HUDEP-2 (cell line): ENCODE results near the gene BFSP1.

ENCODE experiments used
- DNase-seq, 76 experiments: peaks; one replicate each; lab custom pipeline; 2025; ENCODE audit not compliant: unreplicated experiment in 76 of 76; lab: John Stamatoyannopoulos, UW

Gene BFSP1

DNA sequence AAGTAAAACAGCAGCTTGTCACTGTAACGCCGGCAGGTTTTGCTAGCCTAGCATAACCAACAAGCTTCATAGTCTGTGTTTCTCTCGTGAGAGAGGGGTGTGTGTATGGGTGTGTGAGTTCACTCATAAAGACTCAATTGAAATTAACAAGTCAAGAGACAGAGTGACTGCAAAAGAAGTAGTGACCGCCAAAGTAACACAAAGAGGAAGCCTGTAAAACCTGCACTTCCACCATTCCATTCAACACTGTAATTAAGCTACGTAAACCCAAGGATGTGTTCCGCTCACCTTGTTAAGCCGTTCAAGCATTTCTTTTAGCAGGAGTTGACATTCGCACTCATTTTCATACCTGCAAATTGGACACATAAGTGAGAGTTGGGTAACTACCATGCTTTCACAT, 6.6 kb downstream of the BFSP1 start:
- DNase-seq, result no peak

GRCh38 chr20:17523326-17523725, 7.9 kb downstream of the BFSP1 start:
- no peak for DNase-seq

- DNase-seq, result no peak
These were observed 8.7 kb downstream of the BFSP1 start for GRCh38 chr20:17522528-17522927.

GRCh38 chr20:17520583-17520982, 10.6 kb downstream of the BFSP1 start:
- no peak for DNase-seq

DNA sequence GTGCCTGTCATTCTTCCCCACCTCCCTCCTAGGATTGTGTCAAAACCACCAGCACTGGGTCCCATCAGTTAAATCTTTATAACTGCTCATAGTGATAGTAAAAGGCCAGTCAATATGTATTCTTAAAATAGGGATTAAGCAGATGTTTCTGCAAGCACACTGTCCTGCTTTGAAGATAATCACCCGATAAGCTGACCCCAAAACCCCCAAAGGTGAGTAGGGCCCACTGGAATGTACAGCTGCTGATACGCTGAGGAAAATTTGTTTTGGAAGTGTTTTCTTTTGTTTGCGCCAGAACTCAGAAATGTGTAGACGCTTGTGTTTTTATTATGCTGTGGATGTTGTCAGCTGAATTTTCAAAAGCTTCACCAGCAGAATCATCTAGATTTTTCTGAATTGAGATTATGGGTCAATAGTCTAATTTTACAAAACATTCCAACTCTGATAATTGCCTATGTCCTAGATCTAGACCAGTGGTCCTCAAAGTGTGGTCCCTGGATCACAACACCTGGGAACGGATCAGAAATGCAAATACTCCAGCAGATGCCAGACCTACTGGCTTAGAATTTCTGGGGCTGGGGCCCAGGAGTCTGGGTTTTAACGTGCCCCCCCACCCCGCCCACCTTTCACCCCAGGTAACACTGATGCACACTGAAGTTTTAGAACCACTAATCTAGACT, 11.4 kb downstream of the BFSP1 start:
- no peak for DNase-seq

DNA sequence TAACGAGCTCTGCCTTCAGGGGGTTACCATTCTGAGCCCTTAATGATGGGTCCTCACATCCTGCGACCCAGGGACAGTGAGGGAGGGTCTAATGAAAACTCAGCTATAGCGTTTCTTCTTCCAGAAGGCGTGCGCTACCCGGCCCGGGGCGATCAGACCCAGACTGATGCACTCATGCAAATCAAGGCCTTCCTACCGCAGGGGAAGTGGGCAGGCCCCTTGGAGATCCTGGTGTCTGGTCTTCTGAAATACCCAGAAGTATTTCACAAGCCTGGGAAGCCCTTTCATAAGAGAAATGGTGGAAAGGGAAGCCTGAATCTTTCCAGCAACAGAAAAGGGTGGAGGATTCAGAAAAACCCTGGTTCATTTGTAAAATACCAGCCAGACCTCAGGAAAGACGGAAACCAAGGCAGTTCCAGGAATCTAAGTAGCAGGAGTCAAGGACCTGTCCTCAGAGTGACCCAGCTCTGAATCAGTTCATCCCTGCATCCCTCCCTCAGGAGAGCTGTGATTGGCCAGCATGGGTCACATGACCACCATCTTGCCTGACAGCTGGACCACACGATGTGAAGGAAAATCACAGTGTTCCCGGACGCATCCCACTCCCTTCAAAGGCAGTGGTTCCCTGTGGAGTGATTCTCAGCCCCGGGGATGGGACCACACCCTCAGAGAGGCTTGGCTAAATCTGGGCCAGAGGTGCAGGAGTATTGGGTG, 12.7 kb downstream of the BFSP1 start:
- peak in 1 of 76 experiments; percentile 11 for DNase-seq

DNA sequence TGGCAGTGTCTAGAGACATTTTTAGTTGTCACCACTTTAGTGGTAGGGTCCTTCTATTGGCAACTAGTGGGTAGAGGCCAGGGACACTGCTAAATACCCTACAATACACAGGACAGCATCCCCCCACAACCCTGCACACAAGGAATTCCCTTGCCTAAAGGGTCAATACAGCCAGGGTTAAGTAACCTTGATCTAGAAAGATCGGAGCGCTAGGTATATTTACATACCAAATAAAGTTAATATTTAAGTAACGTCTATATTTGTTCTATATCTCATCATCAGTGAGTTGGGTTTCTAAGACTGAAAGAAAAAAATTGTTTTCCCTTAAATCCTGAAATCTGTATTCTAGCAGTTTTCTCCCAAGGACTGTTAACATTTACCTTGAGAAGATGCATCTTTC, 16.1 kb downstream of the BFSP1 start:
- no peak for DNase-seq

GRCh38 chr20:17513939-17514338, 17.2 kb downstream of the BFSP1 start:
- no peak for DNase-seq

GRCh38 chr20:17511401-17511800, 19.8 kb downstream of the BFSP1 start:
- DNase-seq, result no peak

GRCh38 chr20:17510548-17510947, 20.6 kb downstream of the BFSP1 start:
- DNase-seq, result no peak

DNA sequence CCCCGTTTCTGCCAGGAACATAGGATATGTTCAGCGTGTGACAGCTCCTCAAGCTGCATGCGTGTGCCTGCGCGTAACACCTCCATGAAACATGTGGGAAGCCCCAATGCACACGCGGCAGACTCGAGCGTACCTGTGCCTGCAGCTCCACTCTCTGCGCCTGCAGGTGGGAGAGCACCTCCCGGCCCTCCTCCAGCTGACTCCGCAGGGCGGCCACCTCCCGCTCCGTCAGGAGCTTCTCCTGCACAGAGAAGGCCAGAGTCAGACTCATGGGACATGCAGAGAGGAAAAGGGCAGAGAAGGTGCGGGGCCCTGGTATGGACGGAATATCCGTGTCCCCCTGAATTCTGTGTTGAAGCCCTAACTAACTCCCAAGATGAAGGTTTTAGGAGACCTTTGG, 22.4 kb downstream of the BFSP1 start:
- no peak for DNase-seq

GRCh38 chr20:17507531-17507930, 23.6 kb downstream of the BFSP1 start:
- DNase-seq, result no peak

DNA sequence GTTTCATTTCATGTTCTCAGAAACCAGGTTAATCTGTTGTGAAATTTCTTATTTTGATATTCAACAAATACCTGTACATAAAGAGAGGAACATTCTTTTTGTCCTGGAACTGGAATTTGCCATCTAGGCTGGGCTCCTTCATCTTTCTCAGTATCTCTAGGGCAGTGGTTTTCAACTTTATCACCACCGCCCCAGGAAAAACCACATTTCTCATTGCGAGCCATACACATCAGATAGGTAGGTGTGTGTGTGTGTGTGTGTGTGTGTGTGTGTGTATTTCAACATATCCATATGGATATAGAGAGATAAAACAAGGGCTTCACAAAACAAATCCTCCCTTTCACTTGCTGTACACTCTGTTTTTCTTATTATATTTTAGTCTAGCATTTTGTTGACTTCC, 24.1 kb downstream of the BFSP1 start:
- peak in 57 of 76 experiments; percentile 6 to 81 (median 41) for DNase-seq

- DNase-seq, result peak in 35 of 76 experiments; percentile 3 to 55 (median 27)
These were observed 25.3 kb downstream of the BFSP1 start for GRCh38 chr20:17505636-17506517.

- peak in 54 of 76 experiments; percentile 7 to 73 (median 47) for DNase-seq
These were observed 26.1 kb downstream of the BFSP1 start for GRCh38 chr20:17504898-17505635.

- peak in 23 of 76 experiments; percentile 5 to 71 (median 41) for DNase-seq
These were observed 26.9 kb downstream of the BFSP1 start for GRCh38 chr20:17504066-17504897.

DNA sequence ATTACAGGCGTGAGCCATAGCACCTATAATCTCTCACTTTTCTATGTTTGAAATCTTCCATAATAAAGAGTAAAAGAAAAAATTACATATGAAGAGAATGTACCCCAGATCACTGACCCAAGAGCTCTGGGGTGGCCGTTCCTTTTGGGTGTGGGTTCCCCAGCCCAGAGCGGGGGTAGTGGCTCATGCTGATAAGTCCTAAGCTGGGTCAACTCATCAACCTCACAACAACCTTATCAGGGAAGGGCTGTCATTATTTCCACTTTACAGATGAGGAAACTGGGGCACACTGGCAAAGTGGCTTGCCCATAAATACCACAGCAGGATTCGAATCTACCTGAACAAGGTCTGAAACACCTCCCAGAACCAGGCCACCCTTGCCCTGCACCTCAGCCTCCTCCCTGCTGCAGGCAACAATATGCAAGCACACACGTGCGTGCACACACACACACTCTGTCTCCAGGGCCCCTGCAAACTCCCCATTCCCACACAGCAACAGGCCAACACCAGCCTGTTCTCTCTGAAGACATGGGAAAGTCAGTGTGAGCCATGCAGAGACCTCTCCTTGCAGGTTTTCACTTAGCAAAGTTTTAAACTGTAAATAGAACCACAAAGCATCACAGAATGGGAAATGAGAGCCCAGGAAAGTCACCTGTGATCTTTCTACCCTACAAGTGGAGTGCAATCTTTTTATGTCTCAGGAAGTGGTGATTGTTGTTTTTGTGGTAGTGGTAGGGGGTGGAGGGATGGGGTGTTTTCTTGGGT, 27.7 kb downstream of the BFSP1 start:
- peak in 55 of 76 experiments; percentile 6 to 78 (median 35) for DNase-seq

GRCh38 chr20:17502105-17502504, 29.1 kb downstream of the BFSP1 start:
- no peak for DNase-seq

DNA sequence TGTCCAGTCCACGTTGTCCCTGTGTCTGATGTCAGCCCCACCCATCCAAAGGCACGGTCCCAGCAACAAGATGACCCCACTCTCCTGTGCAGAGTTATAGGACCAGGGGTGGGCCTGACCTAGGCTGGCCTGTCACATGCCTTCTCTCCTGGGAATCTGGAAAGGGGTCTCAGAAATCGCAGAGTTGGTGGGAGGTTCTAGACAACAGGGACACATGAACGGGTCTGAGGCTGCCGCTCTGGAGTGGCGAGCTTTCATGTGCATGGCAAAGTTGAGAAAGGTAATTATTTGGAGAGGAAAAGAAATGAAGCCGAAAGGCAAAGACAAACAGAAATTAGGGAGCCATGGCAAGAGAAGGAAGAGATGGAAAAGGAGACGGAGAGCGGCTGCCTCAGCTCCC, 29.5 kb downstream of the BFSP1 start:
- no peak for DNase-seq
